Kidney (tissue), 14 donors: ENCODE measurements around the gene ADA. TPM values are rescaled to one million over a fixed set of nuclear protein-coding genes. Genes with fewer than 3 reads are reported as not detected.

Experiments
- DNase-seq, 5 donors: peaks; one replicate each; pipeline ENCODE4 v3.0.0-alpha.2; 2013 to 2020
- FAIRE-seq: peaks from 2 replicates; lab custom pipeline; 2012; peaks lifted over from hg19 to GRCh38; lab: Jason Lieb, UNC
- H3K27ac ChIP-seq, 2 donors: one replicate each; pipeline ENCODE4 v1.7.0; 2013; ENCODE audit warnings: low read depth in 2 of 2, low read length in 2 of 2, inconsistent platforms in 1 of 2
- H3K27me3 ChIP-seq: one replicate; pipeline ENCODE4 v1.7.1; 2013; ENCODE audit warnings: low read length, inconsistent platforms; ENCODE audit not compliant: control insufficient read depth, insufficient read depth
- H3K36me3 ChIP-seq, 3 donors: one replicate each; pipeline versions ENCODE4 v1.7.0 to v1.7.1; 2013; ENCODE audit warnings: low read length in 3 of 3, control low read depth in 1 of 3, inconsistent platforms in 1 of 3; ENCODE audit not compliant: insufficient read depth in 3 of 3, control insufficient read depth in 2 of 3
- H3K4me1 ChIP-seq, 3 donors: one replicate each; pipeline versions ENCODE4 v1.7.0 to v1.7.1; 2013; ENCODE audit warnings: low read length in 3 of 3, inconsistent platforms in 1 of 3, low read depth in 1 of 3; ENCODE audit not compliant: control insufficient read depth in 2 of 3, insufficient read depth in 2 of 3
- H3K4me3 ChIP-seq, 3 donors: one replicate each; pipeline versions ENCODE4 v1.7.0 to v1.8.1; 2013; ENCODE audit warnings: low read length in 3 of 3, control low read depth in 1 of 3, inconsistent platforms in 1 of 3
- H3K9ac ChIP-seq, 3 donors: one replicate each; pipeline versions ENCODE4 v1.7.0 to v1.7.1; 2013; ENCODE audit warnings: low read length in 3 of 3, control low read depth in 1 of 3, inconsistent platforms in 1 of 3
- H3K9me3 ChIP-seq, 3 donors: one replicate each; pipeline versions ENCODE4 v1.7.0 to v1.7.1; 2013; ENCODE audit warnings: low read length in 3 of 3, control low read depth in 1 of 3, inconsistent platforms in 1 of 3; ENCODE audit not compliant: control insufficient read depth in 2 of 3, insufficient read depth in 1 of 3
- intact Hi-C: fragments of 100-400 bp; cut with DNase I; formaldehyde crosslinking; loops from one replicate; pipeline ENCODE4 v1.11.1; 2022
- polyA plus RNA-seq: library from polyadenylated mRNA; stranded (reverse); fragments of 350-450 nt; fragmentation: Illumina TruSeq; extraction: RNeasy Lipid Tissue Mini Kit (QIAGEN cat#74804); gene quantifications from one replicate; pipeline ENCODE4 v1.2.3, GENCODE V29; 2014; ENCODE audit warnings: low read depth, low replicate concordance; ENCODE audit not compliant: insufficient read depth
- total RNA-seq: library from RNA; stranded (reverse); fragmentation: NEBNext Ultra II Directional; extraction: Animal tissue kit (Norgen Biotek cat#: 25700); gene quantifications from one replicate; pipeline ENCODE4 v1.2.1, GENCODE V29; 2021
- TF ChIP-seq, protein P1 (sequence below): IDR thresholded peaks from 3 replicates; pipeline ENCODE4 v1.5.1; 2012; ENCODE audit warnings: mild to moderate bottlenecking, moderate library complexity, borderline replicate concordance; ENCODE audit not compliant: insufficient read depth; ENCODE audit errors: extremely low read depth
- donor health status: control.
- donor health status: control.
- donor health status: control.
- donor health status: control.
- donor health status: control.
- donor health status: DM: yes; HTN: yes; CAD: no.
- donor health status: Normal renal cell carcinoma (clear cell type).

ADA gene
- total and polyA plus RNA-seq, 2 donors from 2014 or later: 3.1 to 6.5 TPM

DNA sequence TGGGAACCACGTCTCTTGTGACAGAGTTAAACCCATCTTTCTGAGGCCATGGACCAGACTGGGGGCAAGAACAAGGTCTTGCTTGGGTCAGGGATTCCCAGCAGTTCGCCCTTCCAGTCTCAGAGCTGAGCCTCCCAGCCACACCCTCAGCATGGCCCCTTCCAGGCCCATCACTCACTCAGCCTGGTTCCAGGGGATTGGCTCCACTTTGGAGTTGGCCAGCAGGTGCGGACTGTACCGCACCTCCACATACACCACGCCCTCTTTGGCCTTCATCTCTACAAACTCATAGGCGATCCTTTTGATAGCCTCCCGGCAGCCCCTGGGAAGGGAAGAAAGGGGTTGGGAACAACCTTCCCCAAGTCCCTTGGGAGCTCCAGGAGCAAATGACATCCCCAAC, 25.2 kb downstream of the ADA start:
- intact Hi-C loops: no loop called here
- no peak for FAIRE-seq

DNA sequence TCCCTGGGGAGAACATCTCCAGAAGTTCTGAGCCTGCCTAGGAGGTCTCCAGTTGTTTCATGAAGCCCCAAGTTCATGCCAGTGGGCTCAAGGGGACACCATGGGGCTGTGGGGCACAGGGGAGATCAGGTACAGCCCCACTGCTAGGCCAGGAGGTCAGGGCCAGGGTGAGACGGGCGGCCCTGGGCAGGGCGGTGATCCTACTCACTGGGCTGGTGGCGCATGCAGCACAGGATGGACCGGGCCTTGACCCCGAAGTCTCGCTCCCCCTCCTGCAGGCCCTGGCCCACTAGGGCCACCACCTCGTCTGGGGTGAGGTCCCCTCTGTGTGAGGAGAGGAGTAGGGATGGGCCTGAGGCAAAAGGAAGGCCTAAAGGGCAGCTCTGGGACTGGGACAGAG, 26.1 kb downstream of the ADA start:
- no peak overlapping the region for H3K4me3 ChIP-seq
- no peaks in the 10 kb centered on the region for H3K27me3 ChIP-seq
- TF ChIP-seq, protein P1, sequence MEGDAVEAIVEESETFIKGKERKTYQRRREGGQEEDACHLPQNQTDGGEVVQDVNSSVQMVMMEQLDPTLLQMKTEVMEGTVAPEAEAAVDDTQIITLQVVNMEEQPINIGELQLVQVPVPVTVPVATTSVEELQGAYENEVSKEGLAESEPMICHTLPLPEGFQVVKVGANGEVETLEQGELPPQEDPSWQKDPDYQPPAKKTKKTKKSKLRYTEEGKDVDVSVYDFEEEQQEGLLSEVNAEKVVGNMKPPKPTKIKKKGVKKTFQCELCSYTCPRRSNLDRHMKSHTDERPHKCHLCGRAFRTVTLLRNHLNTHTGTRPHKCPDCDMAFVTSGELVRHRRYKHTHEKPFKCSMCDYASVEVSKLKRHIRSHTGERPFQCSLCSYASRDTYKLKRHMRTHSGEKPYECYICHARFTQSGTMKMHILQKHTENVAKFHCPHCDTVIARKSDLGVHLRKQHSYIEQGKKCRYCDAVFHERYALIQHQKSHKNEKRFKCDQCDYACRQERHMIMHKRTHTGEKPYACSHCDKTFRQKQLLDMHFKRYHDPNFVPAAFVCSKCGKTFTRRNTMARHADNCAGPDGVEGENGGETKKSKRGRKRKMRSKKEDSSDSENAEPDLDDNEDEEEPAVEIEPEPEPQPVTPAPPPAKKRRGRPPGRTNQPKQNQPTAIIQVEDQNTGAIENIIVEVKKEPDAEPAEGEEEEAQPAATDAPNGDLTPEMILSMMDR: no peak
- intact Hi-C loops: no loop called here
- no peaks in the 10 kb centered on the region for H3K36me3 ChIP-seq
- H3K27ac ChIP-seq: no peak overlapping the region
- H3K9ac ChIP-seq: no peak overlapping the region
- H3K9me3 ChIP-seq: peaks cover 0 to 5% (median 0%) of the 10 kb centered on the region in 3 donors
- DNase-seq (no peak), FAIRE-seq (no peak)
- H3K4me1 ChIP-seq: no peaks in the 10 kb centered on the region

More for the DNA sequence above, 25.2 kb downstream of the ADA start:
- Histone ChIP-seq H3K4me3 (no peak overlapping the region), H3K9me3 (peaks cover 0 to 5% (median 0%) of the 10 kb centered on the region in 3 donors), H3K27me3 (no peaks in the 10 kb centered on the region), H3K9ac (no peak overlapping the region), H3K4me1 (no peaks in the 10 kb centered on the region), H3K27ac (no peak overlapping the region), H3K36me3 (no peaks in the 10 kb centered on the region)
- TF ChIP-seq, protein P1: no peak
- DNase-seq: no peak

DNA sequence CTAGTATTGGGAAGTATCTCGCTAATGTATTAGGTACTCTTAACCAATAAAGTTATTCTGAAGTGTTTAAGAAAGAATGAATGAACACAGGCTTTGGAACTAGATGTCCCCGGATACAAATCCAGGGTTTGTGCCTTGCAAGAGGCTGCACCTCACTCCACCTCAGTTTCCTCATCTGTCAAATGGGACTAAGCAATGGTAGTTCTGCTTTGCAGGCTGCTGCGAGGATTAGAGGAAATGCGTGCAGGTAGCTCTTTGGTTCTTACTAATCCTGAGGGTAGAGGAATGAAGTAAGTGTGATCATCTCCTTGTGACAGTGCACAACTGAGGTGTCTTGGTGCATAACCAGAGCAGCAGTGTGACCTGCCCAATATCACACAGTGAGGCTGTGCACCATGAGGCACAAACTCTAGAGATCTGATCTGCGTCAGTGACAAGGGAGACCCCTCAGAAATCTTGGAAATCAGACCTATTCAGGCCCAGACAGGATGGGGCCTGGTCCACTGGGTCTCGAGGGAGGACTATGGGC, 26.7 kb downstream of the ADA start:
- TF ChIP-seq, protein P1: no peak
- intact Hi-C loops: no loop called here
- H3K9ac ChIP-seq: no peak overlapping the region

DNA sequence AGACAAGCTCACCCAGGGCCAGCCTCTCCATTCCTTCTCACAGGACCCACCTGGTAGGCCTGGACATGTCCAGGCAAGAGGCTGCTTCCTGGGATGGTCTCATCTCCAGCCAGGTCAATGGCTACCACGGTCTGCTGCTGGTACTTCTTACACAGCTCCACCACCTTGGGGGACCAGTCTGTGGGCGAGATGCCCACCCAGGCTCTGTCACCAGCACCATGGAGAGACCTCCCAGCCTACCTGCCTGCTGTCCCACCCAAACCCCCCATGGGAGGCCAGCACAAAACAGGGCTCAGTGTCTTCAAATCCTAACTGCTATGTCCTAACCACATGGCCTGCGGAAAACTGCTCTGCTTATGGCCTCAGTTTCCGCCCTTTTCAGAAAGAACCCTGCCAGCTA, 27.3 kb downstream of the ADA start:
- Histone ChIP-seq H3K4me1 (no peaks in the 10 kb centered on the region), H3K4me3 (no peak overlapping the region), H3K27me3 (no peaks in the 10 kb centered on the region), H3K36me3 (peaks cover 0 to 5% (median 2%) of the 10 kb centered on the region in 3 donors), H3K9ac (no peak overlapping the region), H3K9me3 (peaks cover 0 to 5% (median 0%) of the 10 kb centered on the region in 3 donors), H3K27ac (no peak overlapping the region)
- no peak for DNase-seq
- FAIRE-seq: no peak
- intact Hi-C loops: no loop called here
- TF ChIP-seq, protein P1: no peak

More for the DNA sequence above, 26.7 kb downstream of the ADA start:
- Histone ChIP-seq H3K9me3 (peaks cover 0 to 5% (median 0%) of the 10 kb centered on the region in 3 donors), H3K36me3 (no peaks in the 10 kb centered on the region), H3K27me3 (no peaks in the 10 kb centered on the region), H3K4me3 (no peak overlapping the region), H3K4me1 (no peaks in the 10 kb centered on the region), H3K27ac (no peak overlapping the region)
- FAIRE-seq (no peak), DNase-seq (no peak)
